Karpas-422 (cell line): ENCODE data around the gene ZNF778. TPM values are rescaled to one million over a fixed set of nuclear protein-coding genes. Genes with fewer than 3 reads are reported as not detected.

ENCODE experiments used
- DNase-seq: peaks from one replicate; pipeline ENCODE4 v3.0.0-alpha.2; 2015
- H2AFZ ChIP-seq: fragments of 200-600 bp; sonication (generic); 2 replicates; pipeline ENCODE4 v1.6.1; 2014; ENCODE audit warnings: antibody characterized with exemption, low read length, mixed read lengths
- H3K27ac ChIP-seq: fragments of 200-600 bp; sonication (generic); 2 replicates; pipeline ENCODE4 v1.5.1; 2014; ENCODE audit warnings: mild to moderate bottlenecking, low read length, moderate library complexity
- H3K27me3 ChIP-seq: fragments of 200-600 bp; sonication (generic); 2 replicates; pipeline ENCODE4 v1.6.1; 2014; ENCODE audit warnings: low read length, mixed read lengths
- H3K36me3 ChIP-seq: fragments of 200-600 bp; sonication (generic); 2 replicates; pipeline ENCODE4 v1.6.1; 2014; ENCODE audit warnings: low read length, mixed read lengths; ENCODE audit not compliant: insufficient read depth
- H3K4me1 ChIP-seq: fragments of 200-600 bp; sonication (generic); 2 replicates; pipeline ENCODE4 v1.6.1; 2014; ENCODE audit warnings: mild to moderate bottlenecking, low read length, mixed read lengths
- H3K4me2 ChIP-seq: fragments of 200-600 bp; sonication (generic); 2 replicates; pipeline ENCODE4 v1.6.1; 2014; ENCODE audit warnings: low read length, low read depth, mild to moderate bottlenecking; ENCODE audit not compliant: poor library complexity, severe bottlenecking
- H3K4me3 ChIP-seq: fragments of 200-600 bp; sonication (generic); 2 replicates; pipeline ENCODE4 v1.5.1; 2014; ENCODE audit warnings: mild to moderate bottlenecking, antibody characterized with exemption, low read length, mixed read lengths
- H3K79me2 ChIP-seq: fragments of 200-600 bp; sonication (generic); 2 replicates; pipeline ENCODE4 v1.6.1; 2014; ENCODE audit warnings: mild to moderate bottlenecking, low read length, mixed read lengths
- H3K9ac ChIP-seq: fragments of 200-600 bp; sonication (generic); 2 replicates; pipeline ENCODE4 v1.6.0; 2014; ENCODE audit warnings: low read length
- H3K9me2 ChIP-seq: fragments of 200-600 bp; sonication (generic), shearing (Covaris generic); replicated peaks from 2 replicates; pipeline ENCODE4 v1.6.0; 2014; ENCODE audit warnings: mild to moderate bottlenecking, low read length, moderate library complexity; ENCODE audit not compliant: insufficient read depth
- H3K9me3 ChIP-seq: fragments of 300-700, 200-600 bp; sonication (generic); 2 replicates; pipeline ENCODE4 v1.6.1; 2014; ENCODE audit warnings: low read length, mixed read lengths
- H4K20me1 ChIP-seq: fragments of 200-600 bp; sonication (generic); 2 replicates; pipeline ENCODE4 v1.6.1; 2014; ENCODE audit warnings: mild to moderate bottlenecking, antibody characterized with exemption, low read length, low read depth; ENCODE audit not compliant: insufficient read depth
- total RNA-seq: library from RNA; depleted of rRNA; stranded (reverse); fragments of >200 nt; shearing (Covaris generic); gene quantifications from 2 replicates; pipeline ENCODE4 v1.2.3, GENCODE V29; 2014; ENCODE audit warnings: low replicate concordance; rRNA removed

The ZNF778 gene
- total RNA-seq, 1 experiment from 2014 or later = 2.7 TPM

- H3K36me3 ChIP-seq = no peaks in the 10 kb centered on the region
- no peaks in the 10 kb centered on the region for H4K20me1 ChIP-seq
- H3K4me3 ChIP-seq = no peak overlapping the region
Observed at GRCh38 chr16:89282523-89282922, 65.0 kb downstream of the ZNF778 start.

GRCh38 chr16:89283449-89283848, 65.9 kb downstream of the ZNF778 start:
- Histone ChIP-seq H2AFZ (no peak overlapping the region), H4K20me1 (no peaks in the 10 kb centered on the region), H3K9ac (no peak overlapping the region), H3K4me3 (no peak overlapping the region), H3K4me1 (no peaks in the 10 kb centered on the region), H3K9me3 (no peaks in the 10 kb centered on the region), H3K4me2 (no peak overlapping the region), H3K36me3 (no peaks in the 10 kb centered on the region), H3K27me3 (no peaks in the 10 kb centered on the region), H3K9me2 (no peaks in the 10 kb centered on the region), H3K79me2 (no peaks in the 10 kb centered on the region), H3K27ac (no peak overlapping the region)
- DNase-seq = no peak

More at GRCh38 chr16:89282523-89282922, 65.0 kb downstream of the ZNF778 start:
- H3K27ac ChIP-seq = no peak overlapping the region
- H3K4me1 ChIP-seq = no peaks in the 10 kb centered on the region
- no peaks in the 10 kb centered on the region for H3K9me2 ChIP-seq
- no peak overlapping the region for H3K4me2 ChIP-seq
- no peaks in the 10 kb centered on the region for H3K27me3 ChIP-seq
- no peak overlapping the region for H2AFZ ChIP-seq
- no peak for DNase-seq
- no peak overlapping the region for H3K9ac ChIP-seq
- H3K9me3 ChIP-seq = no peaks in the 10 kb centered on the region
- no peaks in the 10 kb centered on the region for H3K79me2 ChIP-seq

- no peak overlapping the region for H3K4me2 ChIP-seq
- no peaks in the 10 kb centered on the region for H3K9me2 ChIP-seq
- H3K27ac ChIP-seq = no peak overlapping the region
- H3K79me2 ChIP-seq = no peaks in the 10 kb centered on the region
- DNase-seq = no peak
- no peaks in the 10 kb centered on the region for H4K20me1 ChIP-seq
- H3K9ac ChIP-seq = no peak overlapping the region
- no peak overlapping the region for H3K4me3 ChIP-seq
- H3K27me3 ChIP-seq = no peaks in the 10 kb centered on the region
- no peaks in the 10 kb centered on the region for H3K9me3 ChIP-seq
- H3K36me3 ChIP-seq = no peaks in the 10 kb centered on the region
- no peaks in the 10 kb centered on the region for H3K4me1 ChIP-seq
- H2AFZ ChIP-seq = no peak overlapping the region
Observed at GRCh38 chr16:89285381-89285780, 67.9 kb downstream of the ZNF778 start.

GRCh38 chr16:89286096-89286495, 68.6 kb downstream of the ZNF778 start:
- H3K27me3 ChIP-seq = no peaks in the 10 kb centered on the region
- H3K79me2 ChIP-seq = no peaks in the 10 kb centered on the region
- no peak overlapping the region for H3K27ac ChIP-seq
- no peak overlapping the region for H2AFZ ChIP-seq
- DNase-seq = no peak
- H3K9me3 ChIP-seq = no peaks in the 10 kb centered on the region
- no peak overlapping the region for H3K9ac ChIP-seq
- H3K4me2 ChIP-seq = no peak overlapping the region
- no peaks in the 10 kb centered on the region for H3K36me3 ChIP-seq
- H3K4me3 ChIP-seq = no peak overlapping the region
- H4K20me1 ChIP-seq = no peaks in the 10 kb centered on the region
- no peaks in the 10 kb centered on the region for H3K9me2 ChIP-seq
- no peaks in the 10 kb centered on the region for H3K4me1 ChIP-seq

Other genes starting within 250 kb of the ZNF778 start
- gene CBFA2T3, start 240.5 kb upstream of the ZNF778 start, total RNA-seq = not detected in 2 replicates
- gene ACSF3, start 123.9 kb upstream of the ZNF778 start, total RNA-seq = 30.4 and 49.4 TPM in 2 replicates
- gene CDH15, start 46.0 kb upstream of the ZNF778 start, total RNA-seq = 0.11 TPM in 1 of 2 replicates, not detected in the other
- not detected in 2 replicates for gene SLC22A31, start 17.2 kb upstream of the ZNF778 start, total RNA-seq